GM12878 (cell line): Measurements from ENCODE around the gene CD86. TPM values are rescaled to one million over a fixed set of nuclear protein-coding genes. Genes with fewer than 3 reads are reported as not detected.

ENCODE experiments used
- ATAC-seq: fragments of 200-7000 bp; cut with Tn5 transposase; 3 replicates; pipeline ENCODE4 v1.9.1; 2020; ENCODE audit warnings: mild to moderate bottlenecking, moderate library complexity
- BruUV-seq: library from RNA; stranded (reverse); fragments of 400-500 nt; replicated peaks from 2 replicates; lab custom pipeline; 2021; lab: Mats Ljungman, UMichigan
- CTCF ChIA-PET: fragments of 300-600 bp; sonication (Branson Sonifier 250); formaldehyde crosslinking; extraction: SDS; loops from one replicate; lab custom pipeline; 2021; ENCODE audit warnings: inconsistent platforms; lab: Yijun Ruan, JAX
- POLR2A ChIA-PET: fragments of 350-600 bp; formaldehyde crosslinking; extraction: SDS; loops from one replicate; lab custom pipeline; 2021; ENCODE audit warnings: inconsistent platforms; lab: Charles Lee
- RAD21 ChIA-PET: fragments of 300-600 bp; sonication (Branson Sonifier 250); formaldehyde crosslinking; loops from one replicate; lab custom pipeline; 2023; ENCODE audit warnings: antibody characterized with exemption; ENCODE audit not compliant: unreplicated experiment; lab: Charles Lee
- SMC1A ChIA-PET: fragments of 300-600 bp; sonication (Branson Sonifier 250); formaldehyde crosslinking; loops from one replicate; lab custom pipeline; 2023; ENCODE audit not compliant: unreplicated experiment, uncharacterized antibody; lab: Charles Lee
- DNase-seq: peaks from one replicate; pipeline ENCODE4 v3.0.0-alpha.2; 2011; ENCODE audit warnings: low read depth, low spot score
- FAIRE-seq: peaks from 3 replicates; lab custom pipeline; 2011; peaks lifted over from hg19 to GRCh38; lab: Jason Lieb, UNC
- H2AFZ ChIP-seq: 2 replicates; pipeline ENCODE4 v1.6.0; 2011; ENCODE audit warnings: low read depth, low read length, control low read depth; ENCODE audit not compliant: control insufficient read depth
- H3K27ac ChIP-seq: 2 replicates; pipeline ENCODE4 v1.5.1; 2011; ENCODE audit warnings: control low read depth; ENCODE audit not compliant: control insufficient read depth, insufficient read depth
- H3K27me3 ChIP-seq, 2 experiments: replicated peaks in 1 of 2; 2 replicates each; pipeline versions ENCODE4 v1.6.0 to v1.6.1; 2011; ENCODE audit warnings: low read length in 1 of 2; ENCODE audit not compliant: control insufficient read depth in 2 of 2, insufficient read depth in 2 of 2
- H3K36me3 ChIP-seq, 2 experiments: 2 replicates each; pipeline ENCODE4 v1.5.1; 2011; ENCODE audit warnings: low read length in 1 of 2; ENCODE audit not compliant: control insufficient read depth in 2 of 2, insufficient read depth in 2 of 2
- H3K4me1 ChIP-seq: 2 replicates; pipeline ENCODE4 v1.6.1; 2011; ENCODE audit warnings: mild to moderate bottlenecking, low read length, moderate library complexity, mixed read lengths; ENCODE audit not compliant: control insufficient read depth, insufficient read depth
- H3K4me2 ChIP-seq: 2 replicates; pipeline ENCODE4 v1.6.0; 2011; ENCODE audit warnings: control low read depth; ENCODE audit not compliant: control insufficient read depth, insufficient read depth
- H3K4me3 ChIP-seq: fragments of 200-600 bp; sonication (generic); 2 replicates; pipeline ENCODE4 v1.5.1; 2016
- H3K79me2 ChIP-seq: 2 replicates; pipeline ENCODE4 v1.6.0; 2011; ENCODE audit warnings: low read length; ENCODE audit not compliant: control insufficient read depth, insufficient read depth
- H3K9ac ChIP-seq: 2 replicates; pipeline ENCODE4 v1.8.0; 2011; ENCODE audit warnings: low read length, control low read depth, mixed read lengths; ENCODE audit not compliant: control insufficient read depth, insufficient read depth
- H3K9me3 ChIP-seq: replicated peaks from 3 replicates; pipeline ENCODE4 v1.5.1; 2011; ENCODE audit warnings: mild to moderate bottlenecking, low read length; ENCODE audit not compliant: control insufficient read depth, insufficient read depth
- H4K20me1 ChIP-seq: 2 replicates; pipeline ENCODE4 v1.6.0; 2011; ENCODE audit not compliant: control insufficient read depth, insufficient read depth
- FOXK2 ChIP-seq: fragments of 450-650 bp; IDR thresholded peaks from 2 replicates; pipeline ENCODE4 v1.6.1; 2017; ENCODE audit warnings: mild to moderate bottlenecking, moderate library complexity
- POLR2AphosphoS5 ChIP-seq: IDR thresholded peaks from 2 replicates; pipeline ENCODE4 v1.6.1; 2011; ENCODE audit warnings: mild to moderate bottlenecking, low read length, inconsistent platforms
- RFX5 ChIP-seq: IDR thresholded peaks from 2 replicates; pipeline ENCODE4 v1.6.1; 2011; ENCODE audit warnings: low read depth, low read length, improper control_type of control experiment
- SP1 ChIP-seq: IDR thresholded peaks from one replicate; pipeline ENCODE4 v1.6.1; 2011; ENCODE audit warnings: low read depth, low read length
- STAT3 ChIP-seq: IDR thresholded peaks from 2 replicates; pipeline ENCODE4 v1.6.1; 2011; ENCODE audit warnings: low read depth, low read length, improper control_type of control experiment
- SUPT20H ChIP-seq: IDR thresholded peaks from 2 replicates; pipeline ENCODE4 v1.6.1; 2011; ENCODE audit warnings: low read depth, mild to moderate bottlenecking, low read length, moderate library complexity, borderline replicate concordance; ENCODE audit not compliant: control insufficient read depth
- WGBS: methylation state at CpG from one replicate; pipeline ENCODE4 v1.1.6; 2016; ENCODE audit warnings: low lambda C conversion rate; ENCODE audit not compliant: insufficient replicate concordance, insufficient coverage; ENCODE audit errors: missing lambda C conversion rate; 5-methylcytosine and 5-hydroxymethylcytosine counted together
- in situ Hi-C: fragments of 300-500 bp; cut with MboI; formaldehyde crosslinking; loops from 9 replicates; pipeline ENCODE4 v1.14.3; 2018; ENCODE audit warnings: mixed read lengths
- intact Hi-C: fragments of 100-400 bp; cut with micrococcal nuclease; formaldehyde crosslinking; loops from one replicate; pipeline ENCODE4 v1.14.2; 2022; ENCODE audit not compliant: unreplicated experiment
- polyA plus RNA-seq, 11 experiments: library from polyadenylated mRNA; depleted of rRNA in 4 of 11; unstranded in 6 of 11; stranded (reverse) in 5 of 11; fragments of >200 nt; fragmentation: Nextera tagmentation in 4 of 11; fragmentation: Illumina TruSeq in 1 of 11; extraction: Ambion mirVana in 4 of 11; extraction: Trizol in 1 of 11; gene quantifications; 1 replicate in 1 of 11; 2 replicates in 10 of 11; pipeline versions ENCODE4 v1.2.1 to v1.2.3, GENCODE V29; 2011 to 2016; ENCODE audit warnings: inconsistent platforms in 2 of 11, missing spikeins in 2 of 11, low read depth in 1 of 11
- total RNA-seq, 4 experiments: library from RNA; depleted of rRNA in 3 of 4; stranded (reverse); fragments of >200 nt in 3 of 4; fragmentation: Illumina TruSeq in 1 of 4; extraction: Trizol in 1 of 4; gene quantifications; 2 replicates each; pipeline versions ENCODE4 v1.2.1 to v1.2.3, GENCODE V29; 2013 to 2021

CD86 gene
- total and polyA plus RNA-seq, 10 of the 15 experiments (the other 5 are each of a cell fraction or from before 2014, with no cell fraction given) = 40.9 to 100 (median 55.5) TPM

GRCh38 chr3:122080207-122080587 is 25.0 kb downstream of the CD86 start:
- H3K79me2 ChIP-seq = peaks cover 89% of the 10 kb centered on the region
- ChIA-PET SMC1A (interaction anchor here (1.0 to 33.7 kb wide), 11 partner anchors 16 to 534 kb away, joined by 3 to 882 read pairs (median 8); partner anchors contain the start of genes CD86, ILDR1 and POLQ), POLR2A (interaction anchor here (1.0 to 12.7 kb wide), 9 partner anchors 13 to 305 kb away, joined by 3 to 165 read pairs (median 24); partner anchors contain the start of genes FAM162A and ILDR1), CTCF (interaction anchor here (0.6 to 9.7 kb wide), 12 partner anchors 13 to 275 kb away, joined by 3 to 114 read pairs (median 6); partner anchors contain the start of gene ILDR1), RAD21 (interaction anchor here (0.6 to 16.0 kb wide), 15 partner anchors 10 to 534 kb away, joined by 3 to 426 read pairs (median 6); partner anchors contain the start of genes CD86, ILDR1 and POLQ)
- DNase-seq = no peak
- H3K9ac ChIP-seq = peak overlapping the region; percentile 90
- FAIRE-seq = no peak
- H3K4me3 ChIP-seq = peak overlapping the region; percentile 86
- H2AFZ ChIP-seq = no peak overlapping the region
- no peaks in the 10 kb centered on the region for H3K9me3 ChIP-seq
- in situ Hi-C loops = no loop called here
- H4K20me1 ChIP-seq = no peaks in the 10 kb centered on the region
- H3K36me3 ChIP-seq = no peaks in the 10 kb centered on the region
- ATAC-seq = 0 out of 3 replicates have a peak, but pooled peaks have one; percentile 5
- peaks cover 51% of the 10 kb centered on the region for H3K4me1 ChIP-seq
- peak; percentile 38; the same call in 1 of the 2 replicates for TF ChIP-seq POLR2AphosphoS5
- TF ChIP-seq RFX5 = no peak
- TF ChIP-seq STAT3 = no peak
- TF ChIP-seq SP1 = no peak
- TF ChIP-seq SUPT20H = no peak
- TF ChIP-seq FOXK2 = no peak
- BruUV-seq = no TSS peak
- intact Hi-C loops = loop anchor here (2.0 kb wide), 1 partner anchor 15 kb away; no protein-coding TSS in a partner anchor
- peak overlapping the region; percentile 97 for H3K27ac ChIP-seq
- H3K4me2 ChIP-seq = peak overlapping the region; percentile 88
- WGBS = 0% methylated on average over 9 of the region's 9 CpGs
- H3K27me3 ChIP-seq = no peaks in the 10 kb centered on the region
